K562 (cell line): ENCODE results near the gene DYNC2I2. TPM values are rescaled to one million over a fixed set of nuclear protein-coding genes. Genes with fewer than 3 reads are reported as not detected.

ENCODE experiments used
- ATAC-seq: fragments of 200-7000 bp; cut with Tn5 transposase; 3 replicates; pipeline ENCODE4 v1.9.1; 2020; ENCODE audit warnings: moderate library complexity
- BruUV-seq: library from RNA; stranded (reverse); fragments of 400-500 nt; replicated peaks from 2 replicates; lab custom pipeline; 2021; lab: Mats Ljungman, UMichigan
- CTCF ChIA-PET: fragments of 300-600 bp; formaldehyde crosslinking; extraction: SDS; loops from one replicate; lab custom pipeline; 2021; ENCODE audit warnings: low intra/inter-chr PET ratio; lab: Yijun Ruan, JAX
- POLR2A ChIA-PET: fragments of 300-600, 350-650 bp; sonication (Branson Sonifier 250); formaldehyde crosslinking; extraction: SDS; loops from one replicate; lab custom pipeline; 2021; ENCODE audit warnings: antibody characterized with exemption, inconsistent platforms; lab: Yijun Ruan, JAX
- DNase-seq, 4 experiments: peaks; one replicate each; pipeline versions ENCODE4 v3.0.0 to v3.0.0-alpha.2; 2011 to 2018; ENCODE audit warnings: low spot score in 3 of 4, mixed read lengths in 3 of 4; ENCODE audit errors: extremely low read depth in 1 of 4
- FAIRE-seq: peaks from 2 replicates; lab custom pipeline; 2011; peaks lifted over from hg19 to GRCh38; lab: Jason Lieb, UNC
- H2AFZ ChIP-seq: 2 replicates; pipeline ENCODE4 v1.6.0; 2011; ENCODE audit warnings: low read depth, low read length, control low read depth, inconsistent platforms
- H3K27ac ChIP-seq: fragments of 200-600 bp; 3 replicates; pipeline ENCODE4 v1.8.0; 2011; ENCODE audit warnings: low read depth, mild to moderate bottlenecking, control low read depth, inconsistent platforms, low read length, moderate library complexity, mixed read lengths; ENCODE audit errors: extremely low read depth
- H3K27me3 ChIP-seq, 2 experiments: fragments of 300-600 bp in 1 of 2; 2 replicates in 1 of 2; 3 replicates in 1 of 2; pipeline versions ENCODE4 v1.6.0 to v1.8.0; 2011; ENCODE audit warnings: inconsistent platforms in 2 of 2, low read length in 2 of 2, mild to moderate bottlenecking in 1 of 2, mixed read lengths in 1 of 2, moderate library complexity in 1 of 2; ENCODE audit not compliant: control insufficient read depth in 2 of 2, insufficient read depth in 2 of 2
- H3K36me3 ChIP-seq: fragments of 300-600 bp; 3 replicates; pipeline ENCODE4 v1.8.0; 2011; ENCODE audit warnings: mild to moderate bottlenecking, low read length, inconsistent platforms; ENCODE audit not compliant: control insufficient read depth, insufficient read depth
- H3K4me1 ChIP-seq, 2 experiments: fragments of 200-600 bp in 1 of 2; replicated peaks in 1 of 2; 2 replicates in 1 of 2; 3 replicates in 1 of 2; pipeline versions ENCODE4 v1.5.1 to v1.8.0; 2011; ENCODE audit warnings: inconsistent platforms in 2 of 2, low read length in 2 of 2, mild to moderate bottlenecking in 1 of 2, mixed read lengths in 1 of 2, moderate library complexity in 1 of 2; ENCODE audit not compliant: control insufficient read depth in 2 of 2, insufficient read depth in 2 of 2
- H3K4me2 ChIP-seq: 2 replicates; pipeline ENCODE4 v1.6.1; 2011; ENCODE audit warnings: low read length, control low read depth, inconsistent platforms, mixed read lengths; ENCODE audit not compliant: insufficient read depth
- H3K4me3 ChIP-seq: fragments of 200-600 bp; sonication (generic), shearing (Covaris generic); 2 replicates; pipeline ENCODE4 v1.5.1; 2016; ENCODE audit warnings: control low read depth, inconsistent platforms
- H3K79me2 ChIP-seq: fragments of 200-600 bp; 3 replicates; pipeline ENCODE4 v1.8.0; 2011; ENCODE audit warnings: low read length, inconsistent platforms; ENCODE audit not compliant: control insufficient read depth, insufficient read depth
- H3K9ac ChIP-seq, 2 experiments: 2 replicates each; pipeline versions ENCODE4 v1.6.0 to v1.6.1; 2011; ENCODE audit warnings: low read depth in 2 of 2, low read length in 2 of 2, control low read depth in 1 of 2, inconsistent platforms in 1 of 2, mild to moderate bottlenecking in 1 of 2, mixed read lengths in 1 of 2; ENCODE audit not compliant: insufficient read depth in 1 of 2
- H3K9me1 ChIP-seq: one replicate; pipeline ENCODE4 v1.6.0; 2011; ENCODE audit warnings: inconsistent platforms, mild to moderate bottlenecking, low read length, moderate library complexity; ENCODE audit not compliant: control insufficient read depth, insufficient read depth
- H3K9me3 ChIP-seq: replicated peaks from 2 replicates; pipeline ENCODE4 v1.5.1; 2011; ENCODE audit warnings: low read depth, low read length, inconsistent platforms; ENCODE audit not compliant: control insufficient read depth, insufficient read depth
- H4K20me1 ChIP-seq: replicated peaks from 2 replicates; pipeline ENCODE4 v1.6.1; 2011; ENCODE audit warnings: low read length, inconsistent platforms, mixed read lengths; ENCODE audit not compliant: control insufficient read depth, insufficient read depth
- BRD9 ChIP-seq: fragments of 450-650 bp; IDR thresholded peaks from 2 replicates; pipeline ENCODE4 v1.6.1; 2018; ENCODE audit warnings: low read depth; ENCODE audit not compliant: partially characterized antibody
- FOSL1 ChIP-seq: fragments of 200-800 bp; sonication (Bioruptor generic); conservative IDR thresholded peaks from 2 replicates; pipeline ENCODE4 v1.6.1; 2016; ENCODE audit warnings: missing genetic modification characterization, missing compliant biosample characterization
- HMGN3 ChIP-seq: IDR thresholded peaks from 2 replicates; pipeline ENCODE4 v1.6.1; 2011; ENCODE audit warnings: borderline replicate concordance, low read depth, mild to moderate bottlenecking, mixed read lengths, low read length; ENCODE audit not compliant: insufficient read length; ENCODE audit errors: extremely low read depth
- MBD2 ChIP-seq: sonication (generic); IDR thresholded peaks from 2 replicates; pipeline ENCODE4 v1.6.1; 2016; ENCODE audit warnings: low read depth, borderline replicate concordance
- RBM25 ChIP-seq: fragments of 200-400 bp; formaldehyde crosslinking; IDR thresholded peaks from 2 replicates; pipeline ENCODE4 v1.6.1; 2018; ENCODE audit warnings: low read length, low read depth, moderate library complexity; ENCODE audit not compliant: severe bottlenecking
- SP2 ChIP-seq: IDR thresholded peaks from 2 replicates; pipeline ENCODE4 v1.6.1; 2011; ENCODE audit warnings: mild to moderate bottlenecking, low read depth, low read length, moderate library complexity; ENCODE audit not compliant: poor library complexity, severe bottlenecking; ENCODE audit errors: extremely low read depth
- TEAD4 ChIP-seq, 2 experiments: sonication (generic) in 1 of 2; formaldehyde crosslinking in 1 of 2; IDR thresholded peaks; 2 replicates each; pipeline versions ENCODE4 v1.6.1 to v1.8.0; 2012 to 2022; ENCODE audit warnings: borderline replicate concordance in 1 of 2, inconsistent platforms in 1 of 2, low read length in 1 of 2, mild to moderate bottlenecking in 1 of 2, missing genetic modification reagents in 1 of 2
- TSHZ1 ChIP-seq: fragments of 250-450 bp; sonication (Bioruptor Pico); IDR thresholded peaks from 2 replicates; pipeline ENCODE4 v1.4.0; 2020; ENCODE audit warnings: mild to moderate bottlenecking, moderate library complexity
- USF1 ChIP-seq: sonication (generic); formaldehyde crosslinking; IDR thresholded peaks from 2 replicates; pipeline ENCODE4 v1.9.0; 2022; ENCODE audit warnings: mild to moderate bottlenecking, missing genetic modification reagents
- ZNF3 ChIP-seq: fragments of 250-450 bp; sonication (Bioruptor Pico); IDR thresholded peaks from 2 replicates; pipeline ENCODE4 v1.5.0; 2021; ENCODE audit warnings: mild to moderate bottlenecking, moderate library complexity
- WGBS: fragments of 100-300 bp; shearing (Covaris generic); methylation state at CpG from one replicate; pipeline ENCODE4 v1.1.6; 2016; ENCODE audit warnings: low coverage, mixed read lengths; ENCODE audit not compliant: insufficient coverage; ENCODE audit errors: missing lambda C conversion rate; 5-methylcytosine and 5-hydroxymethylcytosine counted together
- in situ Hi-C: fragments of 300-500 bp; cut with MboI; formaldehyde crosslinking; loops from 4 replicates; pipeline ENCODE4 v1.15.0; 2018; ENCODE audit warnings: inconsistent platforms, mixed read lengths
- intact Hi-C: fragments of 100-400 bp; cut with micrococcal nuclease; formaldehyde crosslinking; loops from 2 replicates; pipeline ENCODE4 v1.14.2; 2022
- polyA plus RNA-seq, 8 experiments: library from polyadenylated mRNA; depleted of rRNA in 4 of 8; stranded (reverse) in 5 of 8; unstranded in 3 of 8; fragments of >200 nt; fragmentation: Nextera tagmentation in 2 of 8; fragmentation: Illumina TruSeq in 1 of 8; extraction: Ambion mirVana in 2 of 8; extraction: Trizol in 1 of 8; gene quantifications; 2 replicates each; pipeline versions ENCODE4 v1.2.1 to v1.2.3, GENCODE V29; 2011 to 2014; ENCODE audit warnings: inconsistent platforms in 1 of 8, missing spikeins in 1 of 8
- total RNA-seq, 7 experiments: library from RNA; depleted of rRNA in 6 of 7; stranded (reverse); fragments of >200 nt in 6 of 7; fragmentation: Illumina TruSeq in 2 of 7; extraction: Trizol in 2 of 7; gene quantifications; 2 replicates each; pipeline versions ENCODE4 v1.2.1 to v1.2.3, GENCODE V29; 2011 to 2021; ENCODE audit warnings: low replicate concordance in 1 of 7
- TF ChIP-seq, protein P1 (sequence below): sonication (generic); formaldehyde crosslinking; IDR thresholded peaks from 2 replicates; pipeline ENCODE4 v1.8.1; 2023; ENCODE audit warnings: mild to moderate bottlenecking, missing genetic modification reagents
- TF ChIP-seq, protein P2 (sequence below): sonication (generic); formaldehyde crosslinking; IDR thresholded peaks from 2 replicates; pipeline ENCODE4 v1.8.1; 2022; ENCODE audit warnings: missing genetic modification reagents

Gene DYNC2I2
- total and polyA plus RNA-seq, 9 of the 15 experiments (the other 6 are each of a cell fraction or from before 2014, with no cell fraction given): 1.5 to 249 (median 70.0) TPM

- H3K4me1 ChIP-seq: peaks cover 0 to 30% of the 10 kb centered on the region in 2 experiments; a peak in 2 of 5 replicates
- 47% methylated on average over 12 of the region's 20 CpGs for WGBS
- no peaks in the 10 kb centered on the region for H3K27me3 ChIP-seq
- FAIRE-seq (no peak), DNase-seq (peak; percentile 45 to 75 (median 60)), ATAC-seq (peak; percentile 82)
- H3K36me3 ChIP-seq: peaks cover 77% of the 10 kb centered on the region
- no TSS peak for BruUV-seq
- H2AFZ ChIP-seq: no peak overlapping the region
- no peak overlapping the region for H3K27ac ChIP-seq
- H4K20me1 ChIP-seq: no peaks in the 10 kb centered on the region; the same call in 1 of the 2 replicates
- H3K4me3 ChIP-seq: no peak overlapping the region
- in situ Hi-C loops (no loop called here), intact Hi-C loops (no loop called here)
- no peaks in the 10 kb centered on the region for H3K9me3 ChIP-seq
- peak overlapping the region in 1 of 2 experiments; percentile 45; a peak in 1 of 4 replicates for H3K9ac ChIP-seq
- no peak overlapping the region for H3K4me2 ChIP-seq
- ChIA-PET POLR2A (interaction anchor here (0.6 kb wide), 1 partner anchor 257 kb away, joined by 3 read pairs; no protein-coding TSS in a partner anchor), CTCF (interaction anchor here (0.6 to 0.8 kb wide), 2 partner anchors 24 to 228 kb away, joined by 3 to 4 read pairs; no protein-coding TSS in a partner anchor)
- H3K79me2 ChIP-seq: no peaks in the 10 kb centered on the region
- no peaks in the 10 kb centered on the region for H3K9me1 ChIP-seq
- peak; percentile 91 for TF ChIP-seq FOSL1 (tag)
- 0 out of 2 replicates have a peak, but pooled peaks have one; percentile 18 for TF ChIP-seq TEAD4 (IDR thresholded peaks at IDR 0.05; ENCODE audit: low read length)
- no peak for TF ChIP-seq TEAD4 (CRISPR knock-in tag; IDR thresholded peaks at IDR 0.05; ENCODE audit: borderline replicate concordance)
- TF ChIP-seq MBD2: no peak
- TF ChIP-seq TSHZ1: no peak
- TF ChIP-seq RBM25: no peak
- TF ChIP-seq SP2: no peak
- no peak for TF ChIP-seq BRD9
- no peak for TF ChIP-seq ZNF3 (CRISPR knock-in tag)
- no peak for TF ChIP-seq HMGN3
- TF ChIP-seq USF1: 0 out of 2 replicates have a peak, but pooled peaks have one; percentile 20
- TF ChIP-seq, protein P1, sequence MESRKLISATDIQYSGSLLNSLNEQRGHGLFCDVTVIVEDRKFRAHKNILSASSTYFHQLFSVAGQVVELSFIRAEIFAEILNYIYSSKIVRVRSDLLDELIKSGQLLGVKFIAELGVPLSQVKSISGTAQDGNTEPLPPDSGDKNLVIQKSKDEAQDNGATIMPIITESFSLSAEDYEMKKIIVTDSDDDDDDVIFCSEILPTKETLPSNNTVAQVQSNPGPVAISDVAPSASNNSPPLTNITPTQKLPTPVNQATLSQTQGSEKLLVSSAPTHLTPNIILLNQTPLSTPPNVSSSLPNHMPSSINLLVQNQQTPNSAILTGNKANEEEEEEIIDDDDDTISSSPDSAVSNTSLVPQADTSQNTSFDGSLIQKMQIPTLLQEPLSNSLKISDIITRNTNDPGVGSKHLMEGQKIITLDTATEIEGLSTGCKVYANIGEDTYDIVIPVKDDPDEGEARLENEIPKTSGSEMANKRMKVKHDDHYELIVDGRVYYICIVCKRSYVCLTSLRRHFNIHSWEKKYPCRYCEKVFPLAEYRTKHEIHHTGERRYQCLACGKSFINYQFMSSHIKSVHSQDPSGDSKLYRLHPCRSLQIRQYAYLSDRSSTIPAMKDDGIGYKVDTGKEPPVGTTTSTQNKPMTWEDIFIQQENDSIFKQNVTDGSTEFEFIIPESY (CRISPR knock-in tag): peak; percentile 81
- TF ChIP-seq, protein P2, sequence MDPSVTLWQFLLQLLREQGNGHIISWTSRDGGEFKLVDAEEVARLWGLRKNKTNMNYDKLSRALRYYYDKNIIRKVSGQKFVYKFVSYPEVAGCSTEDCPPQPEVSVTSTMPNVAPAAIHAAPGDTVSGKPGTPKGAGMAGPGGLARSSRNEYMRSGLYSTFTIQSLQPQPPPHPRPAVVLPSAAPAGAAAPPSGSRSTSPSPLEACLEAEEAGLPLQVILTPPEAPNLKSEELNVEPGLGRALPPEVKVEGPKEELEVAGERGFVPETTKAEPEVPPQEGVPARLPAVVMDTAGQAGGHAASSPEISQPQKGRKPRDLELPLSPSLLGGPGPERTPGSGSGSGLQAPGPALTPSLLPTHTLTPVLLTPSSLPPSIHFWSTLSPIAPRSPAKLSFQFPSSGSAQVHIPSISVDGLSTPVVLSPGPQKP (CRISPR knock-in tag): no peak
Observed at GRCh38 chr9:128635266-128636023, 21.2 kb downstream of the DYNC2I2 start.
